HCT116 (cell line): Measurements from ENCODE around the gene AVL9. TPM values are rescaled to one million over a fixed set of nuclear protein-coding genes. Genes with fewer than 3 reads are reported as not detected.

Experiments
- ATAC-seq: fragments of 200-7000 bp; cut with Tn5 transposase; 2 replicates; pipeline ENCODE4 v1.9.1; 2020; ENCODE audit warnings: mild to moderate bottlenecking, moderate library complexity
- BruUV-seq: library from RNA; stranded (reverse); fragments of 400-500 nt; replicated peaks from 2 replicates; lab custom pipeline; 2021; lab: Mats Ljungman, UMichigan
- CTCF ChIA-PET: fragments of 300-600 bp; sonication (Branson Sonifier 250); formaldehyde crosslinking; loops from one replicate; lab custom pipeline; 2021; ENCODE audit warnings: antibody characterized with exemption; lab: Charles Lee
- POLR2A ChIA-PET: fragments of 300-600, 350-600 bp; sonication (Branson Sonifier 250); formaldehyde crosslinking; loops from one replicate; lab custom pipeline; 2021; ENCODE audit warnings: antibody characterized with exemption; lab: Charles Lee
- RAD21 ChIA-PET, 2 experiments: fragments of 300-600 bp; sonication (Branson Sonifier 250); formaldehyde crosslinking; loops; one replicate each; lab custom pipeline; 2023; ENCODE audit warnings: low total read pairs in 2 of 2; ENCODE audit not compliant: uncharacterized antibody in 2 of 2, unreplicated experiment in 2 of 2, low non-redundant PET in 1 of 2; lab: Charles Lee
- DNase-seq: peaks from one replicate; pipeline ENCODE4 v3.0.0-alpha.2; 2010; ENCODE audit warnings: low read depth, low spot score
- H2AFZ ChIP-seq: fragments of 200-600 bp; shearing (Covaris generic), sonication (generic); 2 replicates; pipeline ENCODE4 v1.6.1; 2017; ENCODE audit warnings: low read depth, mixed run types, mixed read lengths, antibody characterized with exemption, low read length; ENCODE audit not compliant: poor library complexity, severe bottlenecking
- H3K27ac ChIP-seq: 2 replicates; pipeline ENCODE4 v1.5.1; 2012; ENCODE audit warnings: low read depth, low read length
- H3K27me3 ChIP-seq: fragments of 200-600 bp; sonication (generic); 2 replicates; pipeline ENCODE4 v1.6.1; 2016; ENCODE audit warnings: mixed run types, low read length, mixed read lengths; ENCODE audit not compliant: insufficient read depth
- H3K36me3 ChIP-seq, 2 experiments: fragments of 200-500 bp in 1 of 2; fragments of 200-600 bp in 1 of 2; sonication (Bioruptor generic) in 1 of 2; sonication (generic) in 1 of 2; 2 replicates each; pipeline versions ENCODE4 v1.5.1 to v1.6.1; 2014 to 2016; ENCODE audit warnings: low read length in 2 of 2, inconsistent platforms in 1 of 2, mixed read lengths in 1 of 2, mixed run types in 1 of 2; ENCODE audit not compliant: insufficient read depth in 2 of 2, control insufficient read depth in 1 of 2
- H3K4me1 ChIP-seq, 2 experiments: fragments of 200-600 bp in 1 of 2; sonication (generic) in 1 of 2; 2 replicates each; pipeline versions ENCODE4 v1.5.1 to v1.6.1; 2012 to 2017; ENCODE audit warnings: low read length in 2 of 2, inconsistent platforms in 1 of 2, mild to moderate bottlenecking in 1 of 2, mixed read lengths in 1 of 2, mixed run types in 1 of 2, moderate library complexity in 1 of 2; ENCODE audit not compliant: insufficient read depth in 2 of 2, control insufficient read depth in 1 of 2
- H3K4me2 ChIP-seq: fragments of 200-600 bp; sonication (generic); 2 replicates; pipeline ENCODE4 v1.6.1; 2017; ENCODE audit warnings: mixed run types, low read length, mixed read lengths
- H3K4me3 ChIP-seq, 2 experiments: fragments of 200-600 bp in 1 of 2; sonication (generic) in 1 of 2; replicated peaks in 1 of 2; 2 replicates each; pipeline ENCODE4 v1.5.1; 2011 to 2016; ENCODE audit warnings: low read length in 2 of 2, control low read depth in 1 of 2, low read depth in 1 of 2, mild to moderate bottlenecking in 1 of 2, mixed read lengths in 1 of 2, mixed run types in 1 of 2
- H3K79me2 ChIP-seq: fragments of 200-600 bp; sonication (generic); 2 replicates; pipeline ENCODE4 v1.6.1; 2017; ENCODE audit warnings: mild to moderate bottlenecking, mixed run types, low read length, moderate library complexity, mixed read lengths; ENCODE audit not compliant: insufficient read depth
- H3K9ac ChIP-seq: fragments of 200-600 bp; sonication (generic); 2 replicates; pipeline ENCODE4 v1.6.1; 2016; ENCODE audit warnings: low read length, mixed read lengths
- H3K9me2 ChIP-seq: fragments of 200-600 bp; sonication (generic), shearing (Covaris generic); 2 replicates; pipeline ENCODE4 v1.6.1; 2017; ENCODE audit warnings: mixed run types, mild to moderate bottlenecking, moderate library complexity; ENCODE audit not compliant: insufficient read depth
- H3K9me3 ChIP-seq, 2 experiments: fragments of 200-500 bp in 1 of 2; fragments of 200-600 bp in 1 of 2; sonication (Bioruptor generic) in 1 of 2; sonication (generic) in 1 of 2; 2 replicates each; pipeline ENCODE4 v1.6.1; 2014 to 2017; ENCODE audit warnings: low read length in 2 of 2, mixed read lengths in 2 of 2, inconsistent platforms in 1 of 2, low read depth in 1 of 2, mild to moderate bottlenecking in 1 of 2, mixed run types in 1 of 2, moderate library complexity in 1 of 2; ENCODE audit not compliant: control insufficient read depth in 1 of 2, insufficient read depth in 1 of 2
- H4K20me1 ChIP-seq: fragments of 200-600 bp; sonication (generic), shearing (Covaris generic); 2 replicates; pipeline ENCODE4 v1.6.1; 2017; ENCODE audit warnings: mixed run types, mild to moderate bottlenecking, moderate library complexity; ENCODE audit not compliant: insufficient read depth
- CBX3 ChIP-seq: IDR thresholded peaks from 2 replicates; pipeline ENCODE4 v1.6.1; 2012; ENCODE audit warnings: low read depth
- EGR1 ChIP-seq: IDR thresholded peaks from 2 replicates; pipeline ENCODE4 v1.6.1; 2012; ENCODE audit warnings: low read depth
- ELF1 ChIP-seq: IDR thresholded peaks from 2 replicates; pipeline ENCODE4 v1.6.1; 2012; ENCODE audit warnings: low read depth, borderline replicate concordance
- EZH2 ChIP-seq: fragments of 200-600 bp; sonication (generic); IDR thresholded peaks from 2 replicates; pipeline ENCODE4 v1.6.1; 2017; ENCODE audit warnings: antibody characterized with exemption, mixed run types
- EZH2phosphoT487 ChIP-seq: fragments of 200-600 bp; IDR thresholded peaks from 2 replicates; pipeline ENCODE4 v1.6.1; 2018; ENCODE audit warnings: antibody characterized with exemption, borderline replicate concordance
- FOSL1 ChIP-seq: IDR thresholded peaks from 2 replicates; pipeline ENCODE4 v1.6.1; 2012; ENCODE audit warnings: low read depth
- POLR2AphosphoS5 ChIP-seq: IDR thresholded peaks from 2 replicates; pipeline ENCODE4 v1.6.1; 2011; ENCODE audit warnings: mild to moderate bottlenecking, low read depth, low read length, moderate library complexity
- SIN3A ChIP-seq: IDR thresholded peaks from 2 replicates; pipeline ENCODE4 v1.6.1; 2012; ENCODE audit warnings: low read depth
- SRF ChIP-seq: IDR thresholded peaks from 2 replicates; pipeline ENCODE4 v1.6.1; 2012; ENCODE audit warnings: low read depth
- YY1 ChIP-seq: IDR thresholded peaks from 2 replicates; pipeline ENCODE4 v1.6.1; 2011; ENCODE audit warnings: low read length, low read depth, moderate library complexity, mild to moderate bottlenecking; ENCODE audit not compliant: insufficient replicate concordance; ENCODE audit errors: extremely low read depth
- ZNF274 ChIP-seq: fragments of 200-500 bp; sonication (Bioruptor generic); IDR thresholded peaks from 2 replicates; pipeline ENCODE4 v1.6.1; 2014; ENCODE audit warnings: mild to moderate bottlenecking, low read depth, low read length, inconsistent platforms
- intact Hi-C: fragments of 100-400 bp; cut with micrococcal nuclease; formaldehyde crosslinking; loops from 2 replicates; pipeline ENCODE4 v1.10.0; 2022
- total RNA-seq: library from RNA; stranded (reverse); gene quantifications from one replicate; pipeline ENCODE4 v1.2.1, GENCODE V29; 2021; ENCODE audit not compliant: unreplicated experiment
- TF ChIP-seq, protein P1 (sequence below): IDR thresholded peaks from 2 replicates; pipeline ENCODE4 v1.6.1; 2011; ENCODE audit warnings: mild to moderate bottlenecking, low read length, moderate library complexity; ENCODE audit not compliant: insufficient replicate concordance; ENCODE audit errors: extremely low read depth
- TF ChIP-seq, protein P2 (sequence below): IDR thresholded peaks from 2 replicates; pipeline ENCODE4 v1.6.1; 2012
- TF ChIP-seq, protein P3 (sequence below): IDR thresholded peaks from 2 replicates; pipeline ENCODE4 v1.6.1; 2012; ENCODE audit warnings: low read depth
- TF ChIP-seq, protein P4 (sequence below): IDR thresholded peaks from 2 replicates; pipeline ENCODE4 v1.6.1; 2012

Gene AVL9
- total RNA-seq, 1 experiment from 2014 or later, result 89.0 TPM

DNA sequence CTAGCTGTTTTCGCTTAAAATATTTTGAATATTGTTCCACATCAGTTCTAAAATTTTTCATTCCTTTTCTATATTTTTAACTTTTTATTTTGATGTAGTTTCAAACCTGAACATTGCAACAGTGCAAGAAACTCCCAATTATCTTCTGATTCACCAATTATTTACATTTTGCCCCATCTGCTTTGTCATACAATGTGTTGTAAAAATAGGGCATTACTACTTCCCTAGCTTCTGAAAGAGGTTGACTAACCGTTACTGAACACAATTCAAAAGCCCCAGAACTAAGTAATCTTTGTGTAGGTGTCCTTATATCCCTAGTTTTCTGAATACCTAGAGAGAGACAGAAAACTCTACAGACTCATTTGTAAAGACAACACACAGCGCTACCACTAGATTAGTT is 86.7 kb downstream of the AVL9 start:
- ChIA-PET POLR2A (no interaction called here), CTCF (no interaction called here), RAD21 (no interaction called here)
- ATAC-seq (no peak), DNase-seq (no peak)
- H3K4me1 ChIP-seq, result no peaks in the 10 kb centered on the region; a peak in 1 of 4 replicates
- no peaks in the 10 kb centered on the region for H3K27me3 ChIP-seq
- H4K20me1 ChIP-seq, result no peaks in the 10 kb centered on the region
- no peaks in the 10 kb centered on the region for H3K9me3 ChIP-seq
- no peak overlapping the region for H3K27ac ChIP-seq
- no peaks in the 10 kb centered on the region for H3K79me2 ChIP-seq
- no peak overlapping the region for H3K9ac ChIP-seq
- H3K36me3 ChIP-seq, result peaks cover 23 to 39% of the 10 kb centered on the region in 2 experiments
- H3K4me3 ChIP-seq, result no peak overlapping the region
- TF ChIP-seq, protein P1, sequence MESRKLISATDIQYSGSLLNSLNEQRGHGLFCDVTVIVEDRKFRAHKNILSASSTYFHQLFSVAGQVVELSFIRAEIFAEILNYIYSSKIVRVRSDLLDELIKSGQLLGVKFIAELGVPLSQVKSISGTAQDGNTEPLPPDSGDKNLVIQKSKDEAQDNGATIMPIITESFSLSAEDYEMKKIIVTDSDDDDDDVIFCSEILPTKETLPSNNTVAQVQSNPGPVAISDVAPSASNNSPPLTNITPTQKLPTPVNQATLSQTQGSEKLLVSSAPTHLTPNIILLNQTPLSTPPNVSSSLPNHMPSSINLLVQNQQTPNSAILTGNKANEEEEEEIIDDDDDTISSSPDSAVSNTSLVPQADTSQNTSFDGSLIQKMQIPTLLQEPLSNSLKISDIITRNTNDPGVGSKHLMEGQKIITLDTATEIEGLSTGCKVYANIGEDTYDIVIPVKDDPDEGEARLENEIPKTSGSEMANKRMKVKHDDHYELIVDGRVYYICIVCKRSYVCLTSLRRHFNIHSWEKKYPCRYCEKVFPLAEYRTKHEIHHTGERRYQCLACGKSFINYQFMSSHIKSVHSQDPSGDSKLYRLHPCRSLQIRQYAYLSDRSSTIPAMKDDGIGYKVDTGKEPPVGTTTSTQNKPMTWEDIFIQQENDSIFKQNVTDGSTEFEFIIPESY, result no peak
- TF ChIP-seq ZNF274 (no peak), SIN3A (no peak), EGR1 (no peak), CBX3 (no peak), EZH2 (no peak), FOSL1 (no peak), SRF (no peak), POLR2AphosphoS5 (no peak), EZH2phosphoT487 (no peak), YY1 (no peak), ELF1 (no peak)
- TF ChIP-seq, protein P2, sequence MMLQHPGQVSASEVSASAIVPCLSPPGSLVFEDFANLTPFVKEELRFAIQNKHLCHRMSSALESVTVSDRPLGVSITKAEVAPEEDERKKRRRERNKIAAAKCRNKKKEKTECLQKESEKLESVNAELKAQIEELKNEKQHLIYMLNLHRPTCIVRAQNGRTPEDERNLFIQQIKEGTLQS, result no peak
- TF ChIP-seq, protein P3, sequence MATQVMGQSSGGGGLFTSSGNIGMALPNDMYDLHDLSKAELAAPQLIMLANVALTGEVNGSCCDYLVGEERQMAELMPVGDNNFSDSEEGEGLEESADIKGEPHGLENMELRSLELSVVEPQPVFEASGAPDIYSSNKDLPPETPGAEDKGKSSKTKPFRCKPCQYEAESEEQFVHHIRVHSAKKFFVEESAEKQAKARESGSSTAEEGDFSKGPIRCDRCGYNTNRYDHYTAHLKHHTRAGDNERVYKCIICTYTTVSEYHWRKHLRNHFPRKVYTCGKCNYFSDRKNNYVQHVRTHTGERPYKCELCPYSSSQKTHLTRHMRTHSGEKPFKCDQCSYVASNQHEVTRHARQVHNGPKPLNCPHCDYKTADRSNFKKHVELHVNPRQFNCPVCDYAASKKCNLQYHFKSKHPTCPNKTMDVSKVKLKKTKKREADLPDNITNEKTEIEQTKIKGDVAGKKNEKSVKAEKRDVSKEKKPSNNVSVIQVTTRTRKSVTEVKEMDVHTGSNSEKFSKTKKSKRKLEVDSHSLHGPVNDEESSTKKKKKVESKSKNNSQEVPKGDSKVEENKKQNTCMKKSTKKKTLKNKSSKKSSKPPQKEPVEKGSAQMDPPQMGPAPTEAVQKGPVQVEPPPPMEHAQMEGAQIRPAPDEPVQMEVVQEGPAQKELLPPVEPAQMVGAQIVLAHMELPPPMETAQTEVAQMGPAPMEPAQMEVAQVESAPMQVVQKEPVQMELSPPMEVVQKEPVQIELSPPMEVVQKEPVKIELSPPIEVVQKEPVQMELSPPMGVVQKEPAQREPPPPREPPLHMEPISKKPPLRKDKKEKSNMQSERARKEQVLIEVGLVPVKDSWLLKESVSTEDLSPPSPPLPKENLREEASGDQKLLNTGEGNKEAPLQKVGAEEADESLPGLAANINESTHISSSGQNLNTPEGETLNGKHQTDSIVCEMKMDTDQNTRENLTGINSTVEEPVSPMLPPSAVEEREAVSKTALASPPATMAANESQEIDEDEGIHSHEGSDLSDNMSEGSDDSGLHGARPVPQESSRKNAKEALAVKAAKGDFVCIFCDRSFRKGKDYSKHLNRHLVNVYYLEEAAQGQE, result no peak
- TF ChIP-seq, protein P4, sequence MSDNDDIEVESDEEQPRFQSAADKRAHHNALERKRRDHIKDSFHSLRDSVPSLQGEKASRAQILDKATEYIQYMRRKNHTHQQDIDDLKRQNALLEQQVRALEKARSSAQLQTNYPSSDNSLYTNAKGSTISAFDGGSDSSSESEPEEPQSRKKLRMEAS, result no peak
- no TSS peak for BruUV-seq
- intact Hi-C loops, result no loop called here
- H3K4me2 ChIP-seq, result no peak overlapping the region
- no peak overlapping the region for H2AFZ ChIP-seq
- no peaks in the 10 kb centered on the region for H3K9me2 ChIP-seq
